Measurements from ENCODE around the gene PPP1R15A. TPM values are rescaled to one million over a fixed set of nuclear protein-coding genes. Genes with fewer than 3 reads are reported as not detected.
"Not testable (repeated sequence)": the region's sequence is repeated elsewhere in the genome, so short reads cannot be mapped to it uniquely, and the experiment has no call there.

PPP1R15A gene
- total RNA-seq, 6 donors from 2014 or later = 96.2 to 194 (median 114) TPM

DNA sequence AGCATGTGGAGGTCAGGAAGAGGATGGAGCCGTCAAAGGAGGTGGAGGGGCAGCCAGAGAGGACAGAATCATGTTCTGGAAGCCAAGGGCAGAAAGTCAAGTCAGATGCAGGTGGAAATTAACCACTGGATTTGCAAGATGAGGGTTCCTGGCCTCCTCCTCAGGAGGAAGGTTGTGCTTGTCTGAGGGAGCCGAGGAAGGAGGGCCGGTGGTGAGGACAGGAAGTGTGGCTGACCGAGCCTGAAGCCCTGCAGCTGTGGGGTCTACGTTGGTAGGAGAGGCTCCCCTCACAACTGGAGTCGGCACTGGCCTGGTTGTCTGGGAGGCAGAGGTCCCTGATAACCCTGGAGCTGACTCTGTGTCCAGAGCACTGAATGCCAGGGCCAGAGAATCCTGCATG, 45.9 kb downstream of the PPP1R15A start:
- Histone ChIP-seq H3K27ac (no peak overlapping the region), H3K36me3 (peaks cover 21 to 95% (median 77%) of the 10 kb centered on the region in 4 donors), H3K9me3 (no peaks in the 10 kb centered on the region), H3K4me3 (no peak overlapping the region), H3K4me1 (peaks cover 0 to 5% (median 2%) of the 10 kb centered on the region in 4 donors), H3K27me3 (no peaks in the 10 kb centered on the region)
- ATAC-seq (ENCODE audit: low FRiP score in 2 of 2) = no peak
- TF ChIP-seq EP300 (IDR thresholded peaks at IDR 0.05) (no peak), POLR2A (IDR thresholded peaks at IDR 0.05) (no peak), POLR2AphosphoS5 (IDR thresholded peaks at IDR 0.05) (no peak)
- TF ChIP-seq, protein P1, sequence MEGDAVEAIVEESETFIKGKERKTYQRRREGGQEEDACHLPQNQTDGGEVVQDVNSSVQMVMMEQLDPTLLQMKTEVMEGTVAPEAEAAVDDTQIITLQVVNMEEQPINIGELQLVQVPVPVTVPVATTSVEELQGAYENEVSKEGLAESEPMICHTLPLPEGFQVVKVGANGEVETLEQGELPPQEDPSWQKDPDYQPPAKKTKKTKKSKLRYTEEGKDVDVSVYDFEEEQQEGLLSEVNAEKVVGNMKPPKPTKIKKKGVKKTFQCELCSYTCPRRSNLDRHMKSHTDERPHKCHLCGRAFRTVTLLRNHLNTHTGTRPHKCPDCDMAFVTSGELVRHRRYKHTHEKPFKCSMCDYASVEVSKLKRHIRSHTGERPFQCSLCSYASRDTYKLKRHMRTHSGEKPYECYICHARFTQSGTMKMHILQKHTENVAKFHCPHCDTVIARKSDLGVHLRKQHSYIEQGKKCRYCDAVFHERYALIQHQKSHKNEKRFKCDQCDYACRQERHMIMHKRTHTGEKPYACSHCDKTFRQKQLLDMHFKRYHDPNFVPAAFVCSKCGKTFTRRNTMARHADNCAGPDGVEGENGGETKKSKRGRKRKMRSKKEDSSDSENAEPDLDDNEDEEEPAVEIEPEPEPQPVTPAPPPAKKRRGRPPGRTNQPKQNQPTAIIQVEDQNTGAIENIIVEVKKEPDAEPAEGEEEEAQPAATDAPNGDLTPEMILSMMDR (IDR thresholded peaks at IDR 0.05) = no peak
- 79 to 86% methylated on average over 6 of the region's 6 CpGs for WGBS, 2 donors
- no peak for DNase-seq

DNA sequence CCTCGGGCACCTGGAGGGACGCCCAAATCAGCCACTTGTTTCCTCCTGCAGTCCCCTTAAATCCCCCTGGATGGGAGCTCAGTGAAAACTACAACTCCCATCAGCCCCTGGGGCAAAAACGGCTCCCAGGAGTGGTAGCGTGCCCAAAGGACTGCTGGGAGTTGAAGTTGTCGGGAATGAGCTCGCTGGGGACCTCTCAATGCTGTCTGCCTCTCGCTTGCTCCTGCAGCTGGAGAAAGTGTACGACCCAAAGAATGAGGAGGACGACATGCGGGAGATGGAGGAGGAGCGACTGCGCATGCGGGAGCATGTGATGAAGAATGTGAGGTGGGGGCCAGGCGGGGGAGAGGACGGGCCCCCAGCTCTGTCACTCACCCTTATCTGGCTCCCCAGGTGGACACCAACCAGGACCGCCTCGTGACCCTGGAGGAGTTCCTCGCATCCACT, 46.6 kb downstream of the PPP1R15A start:
- no peaks in the 10 kb centered on the region for H3K9me3 ChIP-seq
- H3K27ac ChIP-seq = no peak overlapping the region
- H3K4me3 ChIP-seq = no peak overlapping the region
- ATAC-seq (ENCODE audit: low FRiP score in 2 of 2) (peak in 1 of 2 donors; percentile 7), DNase-seq (no peak)
- peaks cover 0 to 5% (median 2%) of the 10 kb centered on the region in 4 donors for H3K4me1 ChIP-seq
- 87 to 94% methylated on average over 18 of the region's 18 CpGs for WGBS, 2 donors
- TF ChIP-seq POLR2A (IDR thresholded peaks at IDR 0.05) (no peak), EP300 (IDR thresholded peaks at IDR 0.05) (no peak), POLR2AphosphoS5 (IDR thresholded peaks at IDR 0.05) (no peak)
- TF ChIP-seq, protein P1 (IDR thresholded peaks at IDR 0.05) = no peak
- H3K36me3 ChIP-seq = peaks cover 15 to 93% (median 72%) of the 10 kb centered on the region in 4 donors
- H3K27me3 ChIP-seq = no peaks in the 10 kb centered on the region

DNA sequence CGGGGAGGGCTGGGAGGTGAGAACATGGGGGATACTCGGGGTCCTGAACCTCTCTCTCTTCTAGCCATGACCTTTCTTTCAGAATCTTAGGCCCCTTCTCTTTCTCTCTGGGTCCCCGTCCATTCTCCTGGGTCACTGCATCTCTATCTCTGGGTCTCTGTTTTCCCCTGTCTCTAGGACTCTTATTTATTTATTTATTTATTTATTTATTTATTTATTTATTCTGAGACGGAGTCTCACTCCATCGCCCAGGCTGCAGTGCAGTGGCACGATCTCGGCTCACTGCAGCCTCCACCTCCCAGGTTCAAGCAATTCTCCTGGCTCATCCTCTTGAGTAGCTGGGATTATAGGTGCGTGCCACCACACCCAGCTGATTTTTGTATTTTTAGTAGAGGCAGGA, 47.0 kb downstream of the PPP1R15A start:
- H3K27ac ChIP-seq; H3K4me1 ChIP-seq; H3K9me3 ChIP-seq; DNase-seq; H3K4me3 ChIP-seq; ATAC-seq (ENCODE audit: low FRiP score in 2 of 2); H3K27me3 ChIP-seq: not testable (repeated sequence)
- H3K36me3 ChIP-seq = peaks cover 13 to 88% (median 68%) of the 10 kb centered on the region in 4 donors
- 94 to 98% methylated on average over 7 to 8 of the region's 8 CpGs for WGBS, 2 donors

DNA sequence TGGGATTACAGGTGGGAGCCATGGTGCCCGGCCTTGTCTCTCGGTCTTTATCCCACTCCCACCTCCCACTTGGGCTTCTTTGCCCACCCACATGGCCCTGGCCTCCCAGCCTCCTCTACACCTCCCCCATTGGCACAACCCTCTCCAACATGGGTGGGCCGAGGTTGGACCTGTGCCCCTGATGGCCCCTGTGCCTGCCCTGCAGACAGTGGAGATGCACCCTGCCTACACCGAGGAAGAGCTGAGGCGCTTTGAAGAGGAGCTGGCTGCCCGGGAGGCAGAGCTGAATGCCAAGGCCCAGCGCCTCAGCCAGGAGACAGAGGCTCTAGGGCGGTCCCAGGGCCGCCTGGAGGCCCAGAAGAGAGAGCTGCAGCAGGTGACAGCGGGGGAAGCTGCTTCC, 48.7 kb downstream of the PPP1R15A start:
- ATAC-seq (ENCODE audit: low FRiP score in 2 of 2) (no peak), DNase-seq (no peak)
- Histone ChIP-seq H3K27me3 (no peaks in the 10 kb centered on the region), H3K4me3 (no peak overlapping the region), H3K4me1 (peaks cover 0 to 7% (median 0%) of the 10 kb centered on the region in 4 donors), H3K27ac (no peak overlapping the region), H3K36me3 (peaks cover 7 to 72% (median 59%) of the 10 kb centered on the region in 4 donors), H3K9me3 (no peaks in the 10 kb centered on the region)
- 86 to 87% methylated on average over 10 of the region's 10 CpGs for WGBS, 2 donors
- TF ChIP-seq EP300 (IDR thresholded peaks at IDR 0.05) (no peak), POLR2A (IDR thresholded peaks at IDR 0.05) (no peak), POLR2AphosphoS5 (IDR thresholded peaks at IDR 0.05) (no peak)
- TF ChIP-seq, protein P1 (IDR thresholded peaks at IDR 0.05) = no peak

DNA sequence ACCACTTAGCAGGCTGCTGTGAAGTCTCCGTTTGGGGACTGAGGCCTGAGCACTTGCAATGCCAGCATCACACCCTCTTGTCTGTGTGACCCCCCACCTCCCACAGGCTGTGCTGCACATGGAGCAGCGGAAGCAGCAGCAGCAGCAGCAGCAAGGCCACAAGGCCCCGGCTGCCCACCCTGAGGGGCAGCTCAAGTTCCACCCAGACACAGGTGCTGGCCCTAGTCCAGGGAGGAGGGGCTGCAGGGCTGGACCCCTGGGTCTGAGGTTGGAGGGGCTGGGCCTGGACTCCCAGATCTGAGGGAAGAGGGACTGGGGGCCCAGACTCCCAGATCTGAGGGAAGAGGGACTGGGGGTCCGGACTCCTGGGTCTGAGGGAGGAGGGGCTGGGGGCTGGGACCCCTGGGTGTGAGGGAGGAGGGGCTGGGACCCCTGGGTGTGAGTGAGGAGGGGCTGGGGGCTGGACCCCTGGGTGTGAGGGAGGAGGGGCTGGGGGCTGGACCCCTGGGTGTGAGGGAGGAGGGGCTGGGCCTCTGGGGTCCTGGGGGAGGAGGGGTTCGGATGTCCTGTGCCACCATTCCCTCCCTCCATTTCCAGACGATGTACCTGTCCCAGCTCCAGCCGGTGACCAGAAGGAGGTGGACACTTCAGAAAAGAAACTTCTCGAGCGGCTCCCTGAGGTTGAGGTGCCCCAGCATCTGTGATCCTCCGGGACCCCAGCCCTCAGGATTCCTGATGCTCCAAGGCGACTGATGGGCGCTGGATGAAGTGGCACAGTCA, 49.7 kb downstream of the PPP1R15A start:
- Histone ChIP-seq H3K27me3 (no peaks in the 10 kb centered on the region), H3K36me3 (peaks cover 7 to 63% (median 53%) of the 10 kb centered on the region in 4 donors), H3K4me3 (no peak overlapping the region), H3K9me3 (no peaks in the 10 kb centered on the region), H3K27ac (no peak overlapping the region), H3K4me1 (peaks cover 0 to 9% (median 6%) of the 10 kb centered on the region in 4 donors)
- DNase-seq (no peak), ATAC-seq (ENCODE audit: low FRiP score in 2 of 2) (no peak)
- 91 to 96% methylated on average over 8 of the region's 12 CpGs for WGBS, 2 donors
- no peak for TF ChIP-seq POLR2AphosphoS5 (IDR thresholded peaks at IDR 0.05)
- TF ChIP-seq, protein P1 (IDR thresholded peaks at IDR 0.05) = no peak
- no peak for TF ChIP-seq POLR2A (IDR thresholded peaks at IDR 0.05)
- no peak for TF ChIP-seq EP300 (IDR thresholded peaks at IDR 0.05)

Measured in upper lobe of left lung (tissue), 6 donors.